ENCODE results near the gene CFAP20. TPM values are rescaled to one million over a fixed set of nuclear protein-coding genes. Genes with fewer than 3 reads are reported as not detected.

CFAP20 gene
- total RNA-seq, 4 donors from 2014 or later: 34.8 to 90.2 (median 57.7) TPM

- H3K27ac ChIP-seq: peak overlapping the region; percentile 80 to 92 (median 87)
- 0 to 3% methylated on average over 3 to 13 of the region's 25 CpGs for WGBS, 2 donors
- no peaks in the 10 kb centered on the region for H3K9me3 ChIP-seq
- TF ChIP-seq POLR2A (IDR thresholded peaks at IDR 0.05): no peak
- TF ChIP-seq, protein P1, sequence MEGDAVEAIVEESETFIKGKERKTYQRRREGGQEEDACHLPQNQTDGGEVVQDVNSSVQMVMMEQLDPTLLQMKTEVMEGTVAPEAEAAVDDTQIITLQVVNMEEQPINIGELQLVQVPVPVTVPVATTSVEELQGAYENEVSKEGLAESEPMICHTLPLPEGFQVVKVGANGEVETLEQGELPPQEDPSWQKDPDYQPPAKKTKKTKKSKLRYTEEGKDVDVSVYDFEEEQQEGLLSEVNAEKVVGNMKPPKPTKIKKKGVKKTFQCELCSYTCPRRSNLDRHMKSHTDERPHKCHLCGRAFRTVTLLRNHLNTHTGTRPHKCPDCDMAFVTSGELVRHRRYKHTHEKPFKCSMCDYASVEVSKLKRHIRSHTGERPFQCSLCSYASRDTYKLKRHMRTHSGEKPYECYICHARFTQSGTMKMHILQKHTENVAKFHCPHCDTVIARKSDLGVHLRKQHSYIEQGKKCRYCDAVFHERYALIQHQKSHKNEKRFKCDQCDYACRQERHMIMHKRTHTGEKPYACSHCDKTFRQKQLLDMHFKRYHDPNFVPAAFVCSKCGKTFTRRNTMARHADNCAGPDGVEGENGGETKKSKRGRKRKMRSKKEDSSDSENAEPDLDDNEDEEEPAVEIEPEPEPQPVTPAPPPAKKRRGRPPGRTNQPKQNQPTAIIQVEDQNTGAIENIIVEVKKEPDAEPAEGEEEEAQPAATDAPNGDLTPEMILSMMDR (IDR thresholded peaks at IDR 0.05): no peak
- peak overlapping the region; percentile 97 for H3K4me3 ChIP-seq (replicated peaks in 1 of 3)
- intact Hi-C loops (cut with DNase I): no loop called here
- peaks cover 32 to 34% of the 10 kb centered on the region in 2 donors for H3K4me1 ChIP-seq
- no peaks in the 10 kb centered on the region for H3K27me3 ChIP-seq
- no peak for DNase-seq
- H3K36me3 ChIP-seq: no peaks in the 10 kb centered on the region
These were observed 477 bp downstream of the CFAP20 start for GRCh38 chr16:58128711-58129096.

GRCh38 chr16:58128181-58128631 lies 975 bp downstream of the CFAP20 start:
- 2 to 4% methylated on average over 6 of the region's 6 CpGs for WGBS, 2 donors
- H3K4me1 ChIP-seq: peaks cover 35 to 36% of the 10 kb centered on the region in 2 donors
- TF ChIP-seq POLR2A (IDR thresholded peaks at IDR 0.05): no peak
- TF ChIP-seq, protein P1 (IDR thresholded peaks at IDR 0.05): no peak
- H3K4me3 ChIP-seq (replicated peaks in 1 of 3): peak overlapping the region; percentile 97
- H3K36me3 ChIP-seq: no peaks in the 10 kb centered on the region
- peak overlapping the region in 1 of 3 donors; percentile 92 for H3K27ac ChIP-seq
- H3K27me3 ChIP-seq: no peaks in the 10 kb centered on the region
- DNase-seq: peak in 1 of 2 donors; percentile 14
- H3K9me3 ChIP-seq: no peaks in the 10 kb centered on the region
- intact Hi-C loops (cut with DNase I): no loop called here

GRCh38 chr16:58127634-58128033 lies 1.5 kb downstream of the CFAP20 start:
- DNase-seq: no peak
- intact Hi-C loops (cut with DNase I): no loop called here
- Histone ChIP-seq H3K27ac (peak overlapping the region; percentile 10 to 43 (median 38)), H3K9me3 (no peaks in the 10 kb centered on the region), H3K36me3 (no peaks in the 10 kb centered on the region), H3K27me3 (no peaks in the 10 kb centered on the region), H3K4me3 (replicated peaks in 1 of 3) (no peak overlapping the region), H3K4me1 (peaks cover 35 to 36% of the 10 kb centered on the region in 2 donors)
- WGBS, 2 donors: 20 to 22% methylated on average over 4 of the region's 4 CpGs
- TF ChIP-seq, protein P1 (IDR thresholded peaks at IDR 0.05): peak in 1 of 6 experiments; percentile 11
- TF ChIP-seq POLR2A (IDR thresholded peaks at IDR 0.05): no peak

GRCh38 chr16:58127033-58127556 lies 2.1 kb downstream of the CFAP20 start:
- peak overlapping the region; percentile 10 to 43 (median 38) for H3K27ac ChIP-seq

DNA sequence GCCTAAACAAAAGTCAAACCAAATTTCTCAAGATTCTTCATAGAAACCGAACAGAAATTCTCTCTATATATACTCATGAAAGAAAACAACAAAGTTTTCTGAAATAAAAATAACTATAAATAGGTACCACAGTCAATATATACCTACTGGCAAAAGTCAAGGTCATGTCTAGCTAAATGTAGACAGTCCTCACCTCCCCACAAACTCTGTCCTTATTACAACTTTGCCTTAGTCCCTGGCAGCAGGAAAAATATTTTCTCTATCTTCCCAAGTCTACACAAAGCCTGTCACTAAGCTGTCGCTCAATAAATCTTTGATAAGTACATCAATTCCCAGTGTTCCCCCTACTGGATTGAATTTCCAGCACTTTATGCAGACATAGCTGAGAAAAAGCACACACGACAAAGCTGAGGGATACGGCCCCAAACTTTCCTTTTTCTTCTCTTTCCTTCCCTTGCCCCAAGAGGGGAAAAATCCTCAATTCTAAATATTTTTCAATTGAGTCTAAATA lies 2.7 kb downstream of the CFAP20 start:
- Histone ChIP-seq H3K27me3 (no peaks in the 10 kb centered on the region), H3K4me3 (replicated peaks in 1 of 3) (no peak overlapping the region), H3K4me1 (peaks cover 41 to 42% of the 10 kb centered on the region in 2 donors), H3K27ac (peak overlapping the region; percentile 10 to 38 (median 19)), H3K9me3 (no peaks in the 10 kb centered on the region), H3K36me3 (no peaks in the 10 kb centered on the region)
- intact Hi-C loops (cut with DNase I): no loop called here
- TF ChIP-seq, protein P1 (IDR thresholded peaks at IDR 0.05): no peak
- no peak for TF ChIP-seq POLR2A (IDR thresholded peaks at IDR 0.05)
- 56 to 62% methylated on average over 4 of the region's 4 CpGs for WGBS, 2 donors
- no peak for DNase-seq

More at GRCh38 chr16:58127033-58127556, 2.1 kb downstream of the CFAP20 start:
- H3K4me1 ChIP-seq: peaks cover 35 to 36% of the 10 kb centered on the region in 2 donors
- TF ChIP-seq, protein P1 (IDR thresholded peaks at IDR 0.05): peak in 4 of 6 experiments; percentile 14 to 53 (median 39)
- TF ChIP-seq POLR2A (IDR thresholded peaks at IDR 0.05): no peak
- no peak overlapping the region for H3K4me3 ChIP-seq (replicated peaks in 1 of 3)
- no peaks in the 10 kb centered on the region for H3K36me3 ChIP-seq
- no peaks in the 10 kb centered on the region for H3K9me3 ChIP-seq
- no peaks in the 10 kb centered on the region for H3K27me3 ChIP-seq
- peak in 1 of 2 donors; percentile 13 for DNase-seq
- 9 to 12% methylated on average over 7 of the region's 7 CpGs for WGBS, 2 donors
- intact Hi-C loops (cut with DNase I): no loop called here
